HepG2 (cell line): ENCODE results near the gene CCDC93. TPM values are rescaled to one million over a fixed set of nuclear protein-coding genes. Genes with fewer than 3 reads are reported as not detected.

ENCODE experiments used
- ATAC-seq: fragments of 200-7000 bp; cut with Tn5 transposase; 3 replicates; pipeline ENCODE4 v1.9.1; 2020; ENCODE audit warnings: mild to moderate bottlenecking, moderate library complexity
- BruUV-seq: library from RNA; stranded (reverse); fragments of 400-500 nt; replicated peaks from 2 replicates; lab custom pipeline; 2021; lab: Mats Ljungman, UMichigan
- CTCF ChIA-PET: fragments of 300-600 bp; formaldehyde crosslinking; extraction: SDS; loops from one replicate; lab custom pipeline; 2021; ENCODE audit warnings: low total read pairs, inconsistent platforms, low intra/inter-chr PET ratio; lab: Yijun Ruan, JAX
- POLR2A ChIA-PET: fragments of 350-600 bp; sonication (Branson Sonifier 250); formaldehyde crosslinking; loops from one replicate; lab custom pipeline; 2020; ENCODE audit warnings: antibody characterized with exemption, inconsistent platforms; lab: Yijun Ruan, JAX
- DNase-seq: peaks from one replicate; pipeline ENCODE4 v3.0.0-alpha.2; 2015; ENCODE audit warnings: low spot score
- FAIRE-seq: peaks from 3 replicates; lab custom pipeline; 2011; peaks lifted over from hg19 to GRCh38; lab: Jason Lieb, UNC
- H2AFZ ChIP-seq: one replicate; pipeline ENCODE4 v1.6.1; 2011; ENCODE audit warnings: low read length, inconsistent platforms
- H3K27ac ChIP-seq: fragments of 300-600 bp; 3 replicates; pipeline ENCODE4 v1.8.0; 2011; ENCODE audit warnings: mixed run types, mild to moderate bottlenecking, mixed read lengths, low read length, inconsistent platforms; ENCODE audit not compliant: insufficient read depth; ENCODE audit errors: extremely low read length
- H3K27me3 ChIP-seq, 2 experiments: fragments of 200-600 bp in 1 of 2; 2 replicates in 1 of 2; 3 replicates in 1 of 2; pipeline versions ENCODE4 v1.6.0 to v1.8.0; 2011; ENCODE audit warnings: low read length in 2 of 2, mild to moderate bottlenecking in 2 of 2, moderate library complexity in 2 of 2, inconsistent platforms in 1 of 2; ENCODE audit not compliant: insufficient read depth in 2 of 2, control insufficient read depth in 1 of 2
- H3K36me3 ChIP-seq, 2 experiments: fragments of 200-600 bp in 1 of 2; replicated peaks in 1 of 2; 2 replicates in 1 of 2; 3 replicates in 1 of 2; pipeline versions ENCODE4 v1.5.1 to v1.8.0; 2011; ENCODE audit warnings: low read length in 2 of 2, inconsistent platforms in 1 of 2; ENCODE audit not compliant: insufficient read depth in 2 of 2, control insufficient read depth in 1 of 2
- H3K4me1 ChIP-seq: 2 replicates; pipeline ENCODE4 v1.5.1; 2012; ENCODE audit warnings: low read length, inconsistent platforms; ENCODE audit not compliant: insufficient read depth
- H3K4me2 ChIP-seq: 2 replicates; pipeline ENCODE4 v1.6.0; 2011; ENCODE audit warnings: low read depth, low read length, inconsistent platforms
- H3K4me3 ChIP-seq, 3 experiments: fragments of 200-600 bp in 1 of 3; sonication (generic), shearing (Covaris generic) in 1 of 3; replicated peaks in 1 of 3; 2 replicates each; pipeline ENCODE4 v1.5.1; 2011 to 2016; ENCODE audit warnings: low read length in 3 of 3, inconsistent platforms in 2 of 3, low read depth in 2 of 3, mild to moderate bottlenecking in 2 of 3, control low read depth in 1 of 3, mixed read lengths in 1 of 3; ENCODE audit not compliant: insufficient read depth in 1 of 3
- H3K79me2 ChIP-seq: one replicate; pipeline ENCODE4 v1.6.1; 2011; ENCODE audit warnings: low read length, inconsistent platforms; ENCODE audit not compliant: insufficient read depth
- H3K9ac ChIP-seq: 2 replicates; pipeline ENCODE4 v1.6.0; 2011; ENCODE audit warnings: mild to moderate bottlenecking, low read depth, low read length, inconsistent platforms; ENCODE audit not compliant: insufficient read depth
- H3K9me3 ChIP-seq: 2 replicates; pipeline ENCODE4 v1.5.1; 2012; ENCODE audit warnings: mild to moderate bottlenecking, low read length
- H4K20me1 ChIP-seq: 2 replicates; pipeline ENCODE4 v1.6.0; 2011; ENCODE audit warnings: inconsistent platforms, mild to moderate bottlenecking, low read length, moderate library complexity; ENCODE audit not compliant: insufficient read depth
- HNRNPK ChIP-seq: fragments of 200-400 bp; formaldehyde crosslinking; IDR thresholded peaks from 2 replicates; pipeline ENCODE4 v1.6.1; 2018; ENCODE audit warnings: low read length, low read depth, moderate library complexity, mild to moderate bottlenecking; ENCODE audit not compliant: poor library complexity, severe bottlenecking
- KDM5B ChIP-seq: sonication (generic); formaldehyde crosslinking; IDR thresholded peaks from 2 replicates; pipeline ENCODE4 v1.4.0; 2020; ENCODE audit warnings: missing genetic modification reagents, mild to moderate bottlenecking, borderline replicate concordance
- KDM6A ChIP-seq: IDR thresholded peaks from 2 replicates; pipeline ENCODE4 v1.6.1; 2016; ENCODE audit warnings: low read depth
- KLF11 ChIP-seq: IDR thresholded peaks from 2 replicates; pipeline ENCODE4 v1.6.1; 2016; ENCODE audit warnings: missing compliant biosample characterization
- MLLT10 ChIP-seq: sonication (generic); formaldehyde crosslinking; IDR thresholded peaks from 2 replicates; pipeline ENCODE4 v1.4.0; 2020; ENCODE audit warnings: missing genetic modification reagents
- MTF2 ChIP-seq: sonication (generic); formaldehyde crosslinking; IDR thresholded peaks from 2 replicates; pipeline ENCODE4 v1.5.0; 2020; ENCODE audit warnings: missing genetic modification reagents, borderline replicate concordance
- NR3C1 ChIP-seq: sonication (generic); formaldehyde crosslinking; IDR thresholded peaks from 2 replicates; pipeline ENCODE4 v1.4.0; 2020; ENCODE audit warnings: missing genetic modification reagents
- REL ChIP-seq: sonication (generic); formaldehyde crosslinking; conservative IDR thresholded peaks from 2 replicates; pipeline ENCODE4 v1.8.0; 2022; ENCODE audit warnings: mild to moderate bottlenecking, missing genetic modification reagents, moderate library complexity
- SRSF4 ChIP-seq: fragments of 200-400 bp; formaldehyde crosslinking; IDR thresholded peaks from one replicate; pipeline ENCODE4 v1.6.1; 2018; ENCODE audit warnings: mild to moderate bottlenecking, low read depth, low read length, moderate library complexity; ENCODE audit not compliant: poor library complexity, severe bottlenecking
- TBP ChIP-seq: sonication (generic); formaldehyde crosslinking; IDR thresholded peaks from 2 replicates; pipeline ENCODE4 v1.5.0; 2020; ENCODE audit warnings: missing genetic modification reagents
- TEAD3 ChIP-seq: optimal IDR thresholded peaks from 2 replicates; pipeline ENCODE3; 2016; ENCODE audit warnings: borderline replicate concordance
- ZBTB26 ChIP-seq: IDR thresholded peaks from 2 replicates; pipeline ENCODE4 v1.6.1; 2016; ENCODE audit warnings: missing compliant biosample characterization, missing genetic modification reagents, borderline replicate concordance
- ZC3H13 ChIP-seq: sonication (generic); formaldehyde crosslinking; IDR thresholded peaks from 2 replicates; pipeline ENCODE4 v1.8.1; 2023; ENCODE audit warnings: mild to moderate bottlenecking, missing genetic modification reagents, moderate library complexity
- ZNF264 ChIP-seq: sonication (generic); formaldehyde crosslinking; IDR thresholded peaks from 2 replicates; pipeline ENCODE4 v1.4.0; 2020; ENCODE audit warnings: missing genetic modification reagents
- ZNF343 ChIP-seq: sonication (generic); formaldehyde crosslinking; IDR thresholded peaks from 2 replicates; pipeline ENCODE4 v1.4.0; 2020; ENCODE audit warnings: mild to moderate bottlenecking, missing genetic modification reagents
- ZNF484 ChIP-seq: sonication (generic); formaldehyde crosslinking; IDR thresholded peaks from 2 replicates; pipeline ENCODE4 v1.5.1; 2020; ENCODE audit warnings: mild to moderate bottlenecking, low read depth, missing genetic modification reagents, borderline replicate concordance
- in situ Hi-C: cut with HindIII; loops from 2 replicates; pipeline ENCODE4 v1.10.0; 2017; ENCODE audit warnings: low pct_unique_long_range_greater_than_20kb; ENCODE audit not compliant: extremely low pct_ligation_motif_present
- intact Hi-C: fragments of 100-400 bp; cut with micrococcal nuclease; formaldehyde crosslinking; loops from one replicate; pipeline ENCODE4 v1.10.0; 2022; ENCODE audit not compliant: unreplicated experiment
- polyA plus RNA-seq, 8 experiments: library from polyadenylated mRNA; depleted of rRNA in 3 of 8; stranded (reverse) in 7 of 8; unstranded in 1 of 8; fragments of >200 nt; fragmentation: Illumina TruSeq in 4 of 8; extraction: Trizol in 4 of 8; gene quantifications; 2 replicates each; pipeline versions ENCODE4 v1.2.1 to v1.2.3, GENCODE V29; 2011 to 2016; ENCODE audit warnings: low read depth in 4 of 8, missing spikeins in 1 of 8, mixed read lengths in 1 of 8; ENCODE audit not compliant: insufficient read depth in 1 of 8
- total RNA-seq, 5 experiments: library from RNA; depleted of rRNA; stranded (reverse); fragments of >200 nt; fragmentation: Illumina TruSeq; extraction: Trizol; gene quantifications; 2 replicates each; pipeline ENCODE4 v1.2.3, GENCODE V29; 2016; ENCODE audit warnings: low read depth in 1 of 5
- TF ChIP-seq, protein P1 (sequence below): sonication (generic); formaldehyde crosslinking; IDR thresholded peaks from 2 replicates; pipeline ENCODE4 v1.8.0; 2022; ENCODE audit warnings: missing genetic modification reagents, mild to moderate bottlenecking, moderate library complexity, borderline replicate concordance
- TF ChIP-seq, protein P2 (sequence below): sonication (generic); formaldehyde crosslinking; IDR thresholded peaks from 2 replicates; pipeline ENCODE4 v1.8.0; 2022; ENCODE audit warnings: low read depth, missing genetic modification reagents
- TF ChIP-seq, protein P3 (sequence below): sonication (generic); formaldehyde crosslinking; IDR thresholded peaks from 2 replicates; pipeline ENCODE4 v1.4.0; 2020; ENCODE audit warnings: missing genetic modification reagents

Gene CCDC93
- total and polyA plus RNA-seq, 2 of the 13 experiments (the other 11 are each of a cell fraction or from before 2014, with no cell fraction given): 37.2 to 53.2 TPM

- TF ChIP-seq, protein P1, sequence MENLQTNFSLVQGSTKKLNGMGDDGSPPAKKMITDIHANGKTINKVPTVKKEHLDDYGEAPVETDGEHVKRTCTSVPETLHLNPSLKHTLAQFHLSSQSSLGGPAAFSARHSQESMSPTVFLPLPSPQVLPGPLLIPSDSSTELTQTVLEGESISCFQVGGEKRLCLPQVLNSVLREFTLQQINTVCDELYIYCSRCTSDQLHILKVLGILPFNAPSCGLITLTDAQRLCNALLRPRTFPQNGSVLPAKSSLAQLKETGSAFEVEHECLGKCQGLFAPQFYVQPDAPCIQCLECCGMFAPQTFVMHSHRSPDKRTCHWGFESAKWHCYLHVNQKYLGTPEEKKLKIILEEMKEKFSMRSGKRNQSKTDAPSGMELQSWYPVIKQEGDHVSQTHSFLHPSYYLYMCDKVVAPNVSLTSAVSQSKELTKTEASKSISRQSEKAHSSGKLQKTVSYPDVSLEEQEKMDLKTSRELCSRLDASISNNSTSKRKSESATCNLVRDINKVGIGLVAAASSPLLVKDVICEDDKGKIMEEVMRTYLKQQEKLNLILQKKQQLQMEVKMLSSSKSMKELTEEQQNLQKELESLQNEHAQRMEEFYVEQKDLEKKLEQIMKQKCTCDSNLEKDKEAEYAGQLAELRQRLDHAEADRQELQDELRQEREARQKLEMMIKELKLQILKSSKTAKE: no peak
- no peak for TF ChIP-seq KDM5B
- TF ChIP-seq TEAD3: no peak
- TF ChIP-seq, protein P2, sequence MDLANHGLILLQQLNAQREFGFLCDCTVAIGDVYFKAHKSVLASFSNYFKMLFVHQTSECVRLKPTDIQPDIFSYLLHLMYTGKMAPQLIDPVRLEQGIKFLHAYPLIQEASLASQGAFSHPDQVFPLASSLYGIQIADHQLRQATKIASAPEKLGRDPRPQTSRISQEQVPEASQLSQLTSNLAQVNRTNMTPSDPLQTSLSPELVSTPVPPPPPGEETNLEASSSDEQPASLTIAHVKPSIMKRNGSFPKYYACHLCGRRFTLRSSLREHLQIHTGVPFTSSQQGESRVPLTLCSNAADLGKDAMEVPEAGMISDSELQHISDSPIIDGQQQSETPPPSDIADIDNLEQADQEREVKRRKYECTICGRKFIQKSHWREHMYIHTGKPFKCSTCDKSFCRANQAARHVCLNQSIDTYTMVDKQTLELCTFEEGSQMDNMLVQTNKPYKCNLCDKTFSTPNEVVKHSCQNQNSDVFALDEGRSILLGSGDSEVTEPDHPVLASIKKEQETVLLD: no peak
- no peak for TF ChIP-seq TBP (CRISPR knock-in tag)
These were observed 57.7 kb downstream of the CCDC93 start (continued) for GRCh38 chr2:117956036-117956796.

GRCh38 chr2:117953231-117953630, 60.6 kb downstream of the CCDC93 start:
- Histone ChIP-seq H3K79me2 (no peaks in the 10 kb centered on the region), H3K27me3 (no peaks in the 10 kb centered on the region), H3K27ac (no peak overlapping the region), H3K4me3 (no peak overlapping the region), H3K4me2 (no peak overlapping the region), H3K9me3 (no peaks in the 10 kb centered on the region), H3K36me3 (peaks cover 44 to 94% of the 10 kb centered on the region in 2 experiments), H3K4me1 (peaks cover 2% of the 10 kb centered on the region; the same call in 1 of the 2 replicates), H2AFZ (no peak overlapping the region), H4K20me1 (no peaks in the 10 kb centered on the region), H3K9ac (no peak overlapping the region)
- intact Hi-C loops: no loop called here
- BruUV-seq: no TSS peak
- FAIRE-seq (no peak), DNase-seq (no peak), ATAC-seq (no peak)
- in situ Hi-C loops: no loop called here
- POLR2A ChIA-PET: no interaction called here
- CTCF ChIA-PET: no interaction called here
- TF ChIP-seq, protein P3, sequence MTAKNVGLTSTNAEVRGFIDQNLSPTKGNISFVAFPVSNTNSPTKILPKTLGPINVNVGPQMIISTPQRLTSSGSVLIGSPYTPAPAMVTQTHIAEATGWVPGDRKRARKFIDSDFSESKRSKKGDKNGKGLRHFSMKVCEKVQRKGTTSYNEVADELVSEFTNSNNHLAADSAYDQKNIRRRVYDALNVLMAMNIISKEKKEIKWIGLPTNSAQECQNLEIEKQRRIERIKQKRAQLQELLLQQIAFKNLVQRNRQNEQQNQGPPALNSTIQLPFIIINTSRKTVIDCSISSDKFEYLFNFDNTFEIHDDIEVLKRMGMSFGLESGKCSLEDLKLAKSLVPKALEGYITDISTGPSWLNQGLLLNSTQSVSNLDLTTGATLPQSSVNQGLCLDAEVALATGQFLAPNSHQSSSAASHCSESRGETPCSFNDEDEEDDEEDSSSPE (CRISPR knock-in tag): no peak
- no peak for TF ChIP-seq ZC3H13 (CRISPR knock-in tag)
- no peak for TF ChIP-seq KDM6A (CRISPR knock-in tag)
- no peak for TF ChIP-seq MLLT10 (CRISPR knock-in tag)
- no peak for TF ChIP-seq NR3C1
- TF ChIP-seq ZNF343 (CRISPR knock-in tag): no peak
- TF ChIP-seq REL (CRISPR knock-in tag): no peak
- no peak for TF ChIP-seq ZNF484 (CRISPR knock-in tag)
- no peak for TF ChIP-seq KLF11 (CRISPR knock-in tag)
- TF ChIP-seq HNRNPK: no peak
- no peak for TF ChIP-seq MTF2 (CRISPR knock-in tag)
- TF ChIP-seq SRSF4: no peak
- TF ChIP-seq ZNF264 (CRISPR knock-in tag): no peak
- no peak for TF ChIP-seq ZBTB26 (CRISPR knock-in tag)
